Mesothelial cell of epicardium (in vitro differentiated cells): ENCODE results near the gene MID1. TPM values are rescaled to one million over a fixed set of nuclear protein-coding genes. Genes with fewer than 3 reads are reported as not detected.

Source experiments
- DNase-seq, 2 experiments: peaks; one replicate each; pipeline ENCODE4 v3.0.0; 2021; ENCODE audit warnings: low spot score in 2 of 2; ENCODE audit not compliant: unreplicated experiment in 2 of 2
- H3K27ac Mint-ChIP-seq: 2 replicates; pipeline ENCODE4 v1.8.0; 2021; ENCODE audit warnings: mixed read lengths
- H3K27me3 Mint-ChIP-seq: 2 replicates; pipeline ENCODE4 v1.8.0; 2021; ENCODE audit warnings: low read depth, mixed read lengths
- H3K36me3 Mint-ChIP-seq: 2 replicates; pipeline ENCODE4 v1.8.0; 2021; ENCODE audit warnings: mixed read lengths
- H3K4me1 Mint-ChIP-seq: 2 replicates; pipeline ENCODE4 v1.8.0; 2021; ENCODE audit warnings: mixed read lengths
- H3K4me3 Mint-ChIP-seq: 2 replicates; pipeline ENCODE4 v1.8.0; 2021; ENCODE audit warnings: mild to moderate bottlenecking, moderate library complexity, mixed read lengths
- H3K9me3 Mint-ChIP-seq: 2 replicates; pipeline ENCODE4 v1.8.0; 2021; ENCODE audit warnings: mixed read lengths
- CTCF ChIP-seq: fragments of 200-600 bp; sonication (generic); IDR thresholded peaks from one replicate; pipeline ENCODE4 v1.5.0; 2021; ENCODE audit warnings: antibody characterized with exemption; ENCODE audit not compliant: unreplicated experiment
- total RNA-seq: library from RNA; stranded (reverse); gene quantifications from 3 replicates; pipeline ENCODE4 v1.2.1, GENCODE V29; 2021

The MID1 gene
- total RNA-seq, 1 donor from 2014 or later, result 48.3 TPM

GRCh38 chrX:10656214-10656613 is 35.8 kb upstream of the MID1 start:
- TF ChIP-seq CTCF, result no peak
- no peak overlapping the region for H3K4me3 Mint-ChIP-seq
- H3K27me3 Mint-ChIP-seq, result no peaks in the 10 kb centered on the region
- peaks cover 3% of the 10 kb centered on the region for H3K36me3 Mint-ChIP-seq
- H3K27ac Mint-ChIP-seq, result no peak overlapping the region
- peaks cover 42% of the 10 kb centered on the region for H3K9me3 Mint-ChIP-seq
- DNase-seq, result no peak
- peaks cover 2% of the 10 kb centered on the region for H3K4me1 Mint-ChIP-seq

GRCh38 chrX:10654960-10655359 is 34.6 kb upstream of the MID1 start:
- Mint-ChIP-seq H3K4me1 (peaks cover 9% of the 10 kb centered on the region), H3K9me3 (peaks cover 50% of the 10 kb centered on the region), H3K36me3 (peaks cover 2% of the 10 kb centered on the region), H3K27ac (no peak overlapping the region), H3K4me3 (no peak overlapping the region), H3K27me3 (no peaks in the 10 kb centered on the region)
- DNase-seq, result no peak
- no peak for TF ChIP-seq CTCF

- H3K4me1 Mint-ChIP-seq, result peaks cover 16% of the 10 kb centered on the region
- H3K36me3 Mint-ChIP-seq, result peaks cover 2% of the 10 kb centered on the region
- H3K4me3 Mint-ChIP-seq, result no peak overlapping the region
- no peak overlapping the region for H3K27ac Mint-ChIP-seq
- no peak for TF ChIP-seq CTCF
- H3K9me3 Mint-ChIP-seq, result peaks cover 51% of the 10 kb centered on the region
- no peak for DNase-seq
- H3K27me3 Mint-ChIP-seq, result no peaks in the 10 kb centered on the region
Measured at GRCh38 chrX:10653302-10653701, 32.9 kb upstream of the MID1 start.

- peaks cover 37% of the 10 kb centered on the region for H3K9me3 Mint-ChIP-seq
Measured at GRCh38 chrX:10649265-10649664, 28.9 kb upstream of the MID1 start.

GRCh38 chrX:10648614-10649013 is 28.2 kb upstream of the MID1 start:
- no peaks in the 10 kb centered on the region for H3K27me3 Mint-ChIP-seq
- DNase-seq, result no peak

More at GRCh38 chrX:10649265-10649664, 28.9 kb upstream of the MID1 start:
- H3K4me1 Mint-ChIP-seq, result peaks cover 16% of the 10 kb centered on the region
- H3K27ac Mint-ChIP-seq, result peak overlapping the region; percentile 27
- DNase-seq, result no peak
- H3K36me3 Mint-ChIP-seq, result peaks cover 2% of the 10 kb centered on the region
- no peaks in the 10 kb centered on the region for H3K27me3 Mint-ChIP-seq
- no peak for TF ChIP-seq CTCF
- no peak overlapping the region for H3K4me3 Mint-ChIP-seq

More at GRCh38 chrX:10648614-10649013, 28.2 kb upstream of the MID1 start:
- no peak for TF ChIP-seq CTCF
- Mint-ChIP-seq H3K4me3 (no peak overlapping the region), H3K9me3 (peaks cover 37% of the 10 kb centered on the region), H3K4me1 (peaks cover 16% of the 10 kb centered on the region), H3K27ac (peak overlapping the region; percentile 35), H3K36me3 (peaks cover 2% of the 10 kb centered on the region)
